Endothelial cell of umbilical vein (primary cell): ENCODE measurements around the gene WDR47. TPM values are rescaled to one million over a fixed set of nuclear protein-coding genes. Genes with fewer than 3 reads are reported as not detected.

Experiments
- BruUV-seq: library from RNA; stranded (reverse); fragments of 400-500 nt; replicated peaks from 2 replicates; lab custom pipeline; 2021; lab: Mats Ljungman, UMichigan
- CTCF ChIA-PET: fragments of 300-600, 350-600 bp; sonication (Branson Sonifier 250); formaldehyde crosslinking; loops from one replicate; lab custom pipeline; 2021; ENCODE audit warnings: antibody characterized with exemption, inconsistent platforms; lab: Charles Lee
- POLR2A ChIA-PET: fragments of 300-600, 350-600 bp; sonication (Branson Sonifier 250); formaldehyde crosslinking; loops from one replicate; lab custom pipeline; 2021; ENCODE audit warnings: antibody characterized with exemption, inconsistent platforms; lab: Charles Lee
- DNase-seq: peaks from one replicate; pipeline ENCODE4 v3.0.0-alpha.2; 2011; ENCODE audit warnings: low read depth, low spot score
- FAIRE-seq: peaks from 2 replicates; lab custom pipeline; 2011; peaks lifted over from hg19 to GRCh38; lab: Jason Lieb, UNC
- H2AFZ ChIP-seq: 2 replicates; pipeline ENCODE4 v1.6.0; 2012; ENCODE audit warnings: low read depth, low read length, control low read depth, inconsistent platforms
- H3K27ac ChIP-seq: 2 replicates; pipeline ENCODE4 v1.5.1; 2011; ENCODE audit warnings: low read depth, mild to moderate bottlenecking, control low read depth, low read length, moderate library complexity; ENCODE audit not compliant: insufficient read depth
- H3K27me3 ChIP-seq, 2 experiments: 2 replicates each; pipeline versions ENCODE4 v1.6.0 to v1.6.1; 2011; ENCODE audit warnings: low read length in 2 of 2, mixed read lengths in 1 of 2; ENCODE audit not compliant: control insufficient read depth in 2 of 2, insufficient read depth in 2 of 2
- H3K36me3 ChIP-seq, 2 experiments: 2 replicates in 1 of 2; 3 replicates in 1 of 2; pipeline ENCODE4 v1.5.1; 2011; ENCODE audit warnings: low read length in 2 of 2, mild to moderate bottlenecking in 1 of 2, moderate library complexity in 1 of 2; ENCODE audit not compliant: control insufficient read depth in 2 of 2, insufficient read depth in 2 of 2; ENCODE audit errors: extremely low read depth in 1 of 2
- H3K4me1 ChIP-seq: 3 replicates; pipeline ENCODE4 v1.5.1; 2011; ENCODE audit warnings: mild to moderate bottlenecking, low read length; ENCODE audit not compliant: control insufficient read depth, insufficient read depth; ENCODE audit errors: extremely low read depth
- H3K4me2 ChIP-seq: 2 replicates; pipeline ENCODE4 v1.6.1; 2011; ENCODE audit warnings: low read length, control low read depth, mixed read lengths; ENCODE audit not compliant: insufficient read depth
- H3K4me3 ChIP-seq, 3 experiments: fragments of 200-600 bp in 1 of 3; sonication (generic), shearing (Covaris generic) in 1 of 3; replicated peaks in 1 of 3; 2 replicates each; pipeline ENCODE4 v1.5.1; 2011 to 2016; ENCODE audit warnings: control low read depth in 3 of 3, low read length in 3 of 3, mild to moderate bottlenecking in 2 of 3, inconsistent platforms in 1 of 3, low read depth in 1 of 3, moderate library complexity in 1 of 3; ENCODE audit not compliant: insufficient read depth in 1 of 3
- H3K79me2 ChIP-seq: 2 replicates; pipeline ENCODE4 v1.6.0; 2012; ENCODE audit warnings: low read length, inconsistent platforms; ENCODE audit not compliant: control insufficient read depth, insufficient read depth
- H3K9ac ChIP-seq: replicated peaks from 2 replicates; pipeline ENCODE3; 2011; ENCODE audit warnings: low read length, control low read depth; ENCODE audit not compliant: insufficient read depth; ENCODE audit errors: extremely low read depth
- H3K9me1 ChIP-seq: replicated peaks from 3 replicates; pipeline ENCODE4 v1.6.0; 2011; ENCODE audit warnings: mild to moderate bottlenecking, low read length; ENCODE audit not compliant: control insufficient read depth, insufficient read depth; ENCODE audit errors: extremely low read depth
- H3K9me3 ChIP-seq: replicated peaks from 2 replicates; pipeline ENCODE4 v1.5.1; 2012; ENCODE audit warnings: low read length, inconsistent platforms; ENCODE audit not compliant: control insufficient read depth, insufficient read depth
- H4K20me1 ChIP-seq: replicated peaks from 2 replicates; pipeline ENCODE3; 2011; ENCODE audit warnings: mild to moderate bottlenecking, low read length; ENCODE audit not compliant: control insufficient read depth, insufficient read depth; ENCODE audit errors: extremely low read depth
- CTCF ChIP-seq, 2 donors: IDR thresholded peaks; 1 replicate in 1 of 2; 2 replicates in 1 of 2; pipeline ENCODE4 v1.5.1; 2011; ENCODE audit warnings: low read length in 2 of 2, mild to moderate bottlenecking in 2 of 2, moderate library complexity in 2 of 2, control low read depth in 1 of 2, inconsistent platforms in 1 of 2, low read depth in 1 of 2; ENCODE audit not compliant: insufficient read depth in 1 of 2; ENCODE audit errors: extremely low read depth in 1 of 2
- EZH2 ChIP-seq: IDR thresholded peaks from 2 replicates; pipeline ENCODE4 v1.6.1; 2012; ENCODE audit warnings: borderline replicate concordance, low read depth, mild to moderate bottlenecking, moderate library complexity, low read length, inconsistent platforms; ENCODE audit not compliant: severe bottlenecking
- FOS ChIP-seq: IDR thresholded peaks from 2 replicates; pipeline ENCODE4 v1.6.1; 2011; ENCODE audit warnings: mild to moderate bottlenecking, low read length, moderate library complexity, borderline replicate concordance; ENCODE audit not compliant: insufficient read depth
- GATA2 ChIP-seq: IDR thresholded peaks from 2 replicates; pipeline ENCODE4 v1.7.0; 2011; ENCODE audit warnings: low read depth, mild to moderate bottlenecking, moderate library complexity, mixed read lengths, low read length; ENCODE audit not compliant: insufficient read length, insufficient read depth
- JUN ChIP-seq: IDR thresholded peaks from 2 replicates; pipeline ENCODE4 v1.6.1; 2011; ENCODE audit warnings: borderline replicate concordance, low read depth; ENCODE audit not compliant: insufficient read length, insufficient read depth
- MAX ChIP-seq: IDR thresholded peaks from 2 replicates; pipeline ENCODE4 v1.6.1; 2011; ENCODE audit not compliant: insufficient read depth, insufficient read length
- MYC ChIP-seq: IDR thresholded peaks from one replicate; pipeline ENCODE4 v1.6.1; 2011; ENCODE audit warnings: mild to moderate bottlenecking, low read depth, low read length
- POLR2A ChIP-seq: IDR thresholded peaks from 2 replicates; pipeline ENCODE4 v1.6.1; 2012; ENCODE audit warnings: low read depth, mild to moderate bottlenecking, control low read depth, low read length
- POLR2AphosphoS5 ChIP-seq: IDR thresholded peaks from 2 replicates; pipeline ENCODE4 v1.6.1; 2012; ENCODE audit warnings: low read depth, mild to moderate bottlenecking, control low read depth, low read length, moderate library complexity; ENCODE audit not compliant: insufficient read depth
- dilution Hi-C: fragments of 300-500 bp; cut with MboI; formaldehyde crosslinking; loops from one replicate; pipeline ENCODE4 v1.15.0; 2019; ENCODE audit warnings: low sequenced_read_pairs; ENCODE audit not compliant: extremely low pct_ligation_motif_present
- intact Hi-C: fragments of 100-400 bp; cut with micrococcal nuclease; formaldehyde crosslinking; loops from one replicate; pipeline ENCODE4 v1.10.0; 2022
- polyA plus RNA-seq, 4 experiments: library from polyadenylated mRNA; depleted of rRNA in 3 of 4; stranded (reverse) in 3 of 4; unstranded in 1 of 4; fragments of >200 nt; gene quantifications; 2 replicates each; pipeline versions ENCODE4 v1.2.1 to v1.2.3, GENCODE V29; 2011 to 2012; ENCODE audit warnings: missing spikeins in 1 of 4
- total RNA-seq: library from RNA; stranded (reverse); gene quantifications from 2 replicates; pipeline ENCODE4 v1.2.3, GENCODE V29; 2021

The WDR47 gene
- total and polyA plus RNA-seq, 2 donors (not counting 3 experiments of a cell fraction or from before 2014, with no cell fraction given): 9.1 to 19.0 TPM

- H3K4me2 ChIP-seq: no peak overlapping the region
- no peak for FAIRE-seq
Measured at GRCh38 chr1:109025694-109026093, 16.2 kb downstream of the WDR47 start.

More at GRCh38 chr1:109025694-109026093, 16.2 kb downstream of the WDR47 start:
- Histone ChIP-seq H2AFZ (no peak overlapping the region), H3K4me1 (no peaks in the 10 kb centered on the region), H3K79me2 (peaks cover 12% of the 10 kb centered on the region), H3K9ac (no peak overlapping the region), H3K27me3 (no peaks in the 10 kb centered on the region), H4K20me1 (no peaks in the 10 kb centered on the region), H3K4me3 (no peak overlapping the region), H3K9me3 (no peaks in the 10 kb centered on the region), H3K9me1 (no peaks in the 10 kb centered on the region), H3K36me3 (no peaks in the 10 kb centered on the region), H3K27ac (no peak overlapping the region)
- ChIA-PET POLR2A (no interaction called here), CTCF (no interaction called here)
- no peak for DNase-seq
- dilution Hi-C loops: no loop called here
- no TSS peak for BruUV-seq
- intact Hi-C loops: no loop called here
- no peak for TF ChIP-seq FOS
- no peak for TF ChIP-seq CTCF (IDR thresholded peaks at IDR 0.05; ENCODE audit: extremely low read depth in 1 of 2, insufficient read depth in 1 of 2, low read depth in 1 of 2, low read length in 2 of 2)
- TF ChIP-seq EZH2: no peak
- TF ChIP-seq POLR2A: no peak
- no peak for TF ChIP-seq GATA2
- TF ChIP-seq JUN: no peak
- no peak for TF ChIP-seq MYC
- TF ChIP-seq MAX: no peak
- no peak for TF ChIP-seq POLR2AphosphoS5
